Loucy (cell line): Measurements from ENCODE around the gene EYA3.

Experiments used
- H2AFZ ChIP-seq: fragments of 200-600 bp; sonication (generic); 2 replicates; pipeline ENCODE4 v1.6.0; 2016; ENCODE audit warnings: antibody characterized with exemption, mild to moderate bottlenecking, low read length, moderate library complexity
- H3F3A ChIP-seq: fragments of 200-600 bp; 2 replicates; pipeline ENCODE4 v1.6.0; 2016; ENCODE audit warnings: antibody characterized with exemption, low read depth, mild to moderate bottlenecking
- H3K27me3 ChIP-seq: fragments of 200-600 bp; sonication (generic); 2 replicates; pipeline ENCODE4 v1.6.1; 2014; ENCODE audit warnings: low read length, mild to moderate bottlenecking; ENCODE audit not compliant: insufficient read depth, poor library complexity, severe bottlenecking
- H3K36me3 ChIP-seq: fragments of 200-600 bp; sonication (generic); 2 replicates; pipeline ENCODE4 v1.6.1; 2016; ENCODE audit warnings: low read length; ENCODE audit not compliant: insufficient read depth
- H3K4me1 ChIP-seq: fragments of 200-600 bp; sonication (generic); 2 replicates; pipeline ENCODE4 v1.5.1; 2014; ENCODE audit warnings: low read length, mild to moderate bottlenecking; ENCODE audit not compliant: insufficient read depth, poor library complexity, severe bottlenecking
- H3K4me2 ChIP-seq: fragments of 200-600 bp; sonication (generic); 2 replicates; pipeline ENCODE4 v1.6.0; 2014; ENCODE audit warnings: antibody characterized with exemption, low read length, low read depth, mild to moderate bottlenecking; ENCODE audit not compliant: poor library complexity, severe bottlenecking
- H3K4me3 ChIP-seq: fragments of 200-600 bp; sonication (generic); 2 replicates; pipeline ENCODE4 v1.5.1; 2014; ENCODE audit warnings: low read length, mild to moderate bottlenecking, mixed read lengths; ENCODE audit not compliant: poor library complexity, severe bottlenecking
- H3K79me2 ChIP-seq: fragments of 200-600 bp; sonication (generic); 2 replicates; pipeline ENCODE4 v1.6.1; 2014; ENCODE audit warnings: low read length; ENCODE audit not compliant: insufficient read depth
- H3K9ac ChIP-seq: fragments of 200-600 bp; sonication (generic); 2 replicates; pipeline ENCODE4 v1.6.0; 2014; ENCODE audit warnings: mild to moderate bottlenecking, low read depth, low read length, moderate library complexity; ENCODE audit not compliant: poor library complexity, severe bottlenecking
- H3K9me2 ChIP-seq: fragments of 200-600 bp; sonication (generic); replicated peaks from 2 replicates; pipeline ENCODE4 v1.6.1; 2016; ENCODE audit warnings: low read depth, low read length, mixed read lengths
- H3K9me3 ChIP-seq: fragments of 200-600 bp; sonication (generic); 2 replicates; pipeline ENCODE4 v1.6.1; 2014; ENCODE audit warnings: mild to moderate bottlenecking, antibody characterized with exemption, low read length, low read depth; ENCODE audit not compliant: insufficient read depth
- H4K20me1 ChIP-seq: fragments of 200-600 bp; sonication (generic); 2 replicates; pipeline ENCODE4 v1.6.0; 2014; ENCODE audit warnings: antibody characterized with exemption, low read length, mild to moderate bottlenecking; ENCODE audit not compliant: insufficient read depth, poor library complexity, severe bottlenecking
- CTCF ChIP-seq: fragments of 200-600 bp; sonication (generic); conservative IDR thresholded peaks from 2 replicates; pipeline ENCODE4 v1.5.1; 2014; ENCODE audit warnings: mild to moderate bottlenecking, antibody characterized with exemption, low read length
- EZH2phosphoT487 ChIP-seq: fragments of 200-600 bp; IDR thresholded peaks from 2 replicates; pipeline ENCODE4 v1.6.1; 2018; ENCODE audit warnings: antibody characterized with exemption, mild to moderate bottlenecking, moderate library complexity, borderline replicate concordance

Gene EYA3

GRCh38 chr1:28108001-28108400, 19.6 kb upstream of the EYA3 start:
- H4K20me1 ChIP-seq = no peaks in the 10 kb centered on the region
- H3K9me3 ChIP-seq = no peaks in the 10 kb centered on the region
- no peaks in the 10 kb centered on the region for H3K27me3 ChIP-seq
- H3K9me2 ChIP-seq = no peaks in the 10 kb centered on the region
- no peak overlapping the region for H3K9ac ChIP-seq
- peaks cover 4% of the 10 kb centered on the region for H3K4me1 ChIP-seq
- H2AFZ ChIP-seq = no peak overlapping the region
- H3K36me3 ChIP-seq = no peaks in the 10 kb centered on the region
- H3K4me3 ChIP-seq = no peak overlapping the region
- TF ChIP-seq EZH2phosphoT487 (no peak), CTCF (no peak)
- no peak overlapping the region for H3K4me2 ChIP-seq
- H3F3A ChIP-seq = no peaks in the 10 kb centered on the region
- no peaks in the 10 kb centered on the region for H3K79me2 ChIP-seq

GRCh38 chr1:28104866-28105467, 16.6 kb upstream of the EYA3 start:
- Histone ChIP-seq H3K9me3 (no peaks in the 10 kb centered on the region), H3K9me2 (no peaks in the 10 kb centered on the region), H3K4me2 (no peak overlapping the region), H2AFZ (no peak overlapping the region), H4K20me1 (no peaks in the 10 kb centered on the region), H3K27me3 (no peaks in the 10 kb centered on the region), H3K36me3 (no peaks in the 10 kb centered on the region), H3K4me3 (no peak overlapping the region), H3K9ac (no peak overlapping the region), H3K79me2 (no peaks in the 10 kb centered on the region), H3F3A (no peaks in the 10 kb centered on the region), H3K4me1 (no peaks in the 10 kb centered on the region)
- TF ChIP-seq EZH2phosphoT487 = no peak
- TF ChIP-seq CTCF = no peak

GRCh38 chr1:28102189-28102588, 13.8 kb upstream of the EYA3 start:
- TF ChIP-seq CTCF = no peak
- TF ChIP-seq EZH2phosphoT487 = no peak
- Histone ChIP-seq H3K9ac (no peak overlapping the region), H3K79me2 (no peaks in the 10 kb centered on the region), H3K36me3 (no peaks in the 10 kb centered on the region), H3K9me2 (no peaks in the 10 kb centered on the region), H3K27me3 (no peaks in the 10 kb centered on the region), H3F3A (no peaks in the 10 kb centered on the region), H3K9me3 (no peaks in the 10 kb centered on the region), H3K4me2 (no peak overlapping the region), H3K4me3 (no peak overlapping the region), H3K4me1 (no peaks in the 10 kb centered on the region), H2AFZ (no peak overlapping the region), H4K20me1 (no peaks in the 10 kb centered on the region)
